HG03575 (cell line): ENCODE measurements around the gene TADA3.
"Not testable (repeated sequence)": the region's sequence is repeated elsewhere in the genome, so short reads cannot be mapped to it uniquely, and the experiment has no call there.

Experiments used
- ATAC-seq: cut with Tn5 transposase; IDR thresholded peaks from one replicate; pipeline ENCODE4 v1.9.1; 2021; ENCODE audit not compliant: unreplicated experiment, insufficient number of reproducible peaks, low FRiP score; ENCODE audit errors: extremely low read depth

The TADA3 gene

DNA sequence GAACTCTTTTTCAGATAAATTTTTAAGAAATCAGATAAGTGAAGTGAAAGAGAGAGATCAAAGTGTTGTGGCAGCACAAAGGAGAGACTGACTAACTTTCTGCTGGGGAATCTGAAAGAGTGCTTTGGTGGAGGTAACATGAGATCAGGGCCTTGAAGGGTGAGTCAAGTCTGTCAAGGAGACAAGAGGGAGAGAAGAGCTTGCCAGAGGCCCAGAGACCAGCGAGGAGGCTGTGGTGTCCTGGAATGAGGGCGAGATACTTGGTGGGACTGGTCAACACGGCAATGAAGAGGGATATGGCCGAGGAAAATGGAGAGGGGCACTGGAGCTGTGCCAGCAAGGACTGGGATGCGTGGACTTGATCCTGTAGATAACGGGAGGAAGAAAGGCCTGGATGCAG lies 4.6 kb downstream of the TADA3 start:
- ATAC-seq, result no peak

DNA sequence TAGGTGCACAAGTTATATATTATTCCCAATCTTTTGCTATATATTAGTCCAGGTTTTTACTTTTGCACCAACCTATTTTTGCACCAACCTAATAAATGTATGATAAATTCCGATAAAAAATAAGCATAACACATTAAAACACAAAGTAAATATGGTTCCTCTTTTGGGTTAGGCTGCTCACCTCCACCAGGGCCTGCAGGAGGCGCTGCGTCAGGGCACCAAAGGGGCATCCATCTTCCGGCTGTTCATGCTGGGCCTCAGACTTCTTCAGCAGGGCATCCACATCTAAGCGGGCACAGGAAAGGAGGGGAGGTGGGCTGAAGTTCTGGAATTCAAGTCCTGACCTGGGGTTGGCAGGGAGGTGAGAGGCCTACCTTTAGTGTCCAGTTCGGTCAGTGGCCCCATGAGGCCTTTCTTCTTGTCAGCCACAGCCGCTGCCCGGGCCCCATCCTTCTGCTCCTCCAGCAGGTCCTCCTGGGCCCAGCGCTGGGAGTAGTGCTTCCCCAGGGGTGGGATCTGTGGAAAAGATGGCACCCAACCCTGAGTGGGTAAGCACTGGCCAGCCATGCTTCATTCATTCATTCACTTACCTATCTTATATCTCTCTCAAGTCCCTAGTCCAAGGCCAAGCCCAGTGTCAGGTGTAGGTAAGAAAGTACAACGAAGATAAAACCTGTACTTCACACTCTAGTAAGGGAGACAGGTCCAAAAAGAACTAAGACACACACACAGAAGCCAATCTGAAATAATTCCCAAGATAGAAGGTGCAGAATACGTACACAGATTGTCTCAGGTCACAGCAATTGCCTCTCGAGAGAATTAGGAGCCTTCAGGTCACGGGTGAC lies 5.2 kb downstream of the TADA3 start:
- no peak for ATAC-seq

DNA sequence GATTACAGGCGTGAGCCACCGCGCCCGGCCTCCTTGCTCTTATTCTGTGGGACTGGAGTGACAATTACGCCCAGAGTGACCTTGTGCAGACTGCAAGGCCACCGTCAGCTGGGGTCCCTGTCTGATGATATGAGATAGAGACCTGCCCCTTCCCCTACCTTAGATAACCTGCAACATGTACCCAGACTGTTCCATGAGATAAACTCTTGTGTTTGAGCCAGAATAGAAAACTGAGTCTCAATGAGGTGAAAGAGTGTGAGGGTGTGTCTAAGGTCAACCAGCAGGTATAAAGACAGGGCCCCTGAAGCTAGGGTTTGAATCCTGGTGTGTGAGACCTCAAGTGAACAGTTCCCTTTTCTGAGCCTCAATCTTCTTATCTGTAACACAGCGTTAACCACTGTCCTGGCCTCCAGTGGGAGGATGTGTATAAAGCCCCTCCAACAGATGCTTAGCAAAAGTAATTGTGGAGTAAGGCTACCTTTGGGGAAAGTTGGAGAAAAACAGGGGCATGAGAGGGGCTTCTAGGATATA lies 6.0 kb downstream of the TADA3 start:
- ATAC-seq, result no peak

DNA sequence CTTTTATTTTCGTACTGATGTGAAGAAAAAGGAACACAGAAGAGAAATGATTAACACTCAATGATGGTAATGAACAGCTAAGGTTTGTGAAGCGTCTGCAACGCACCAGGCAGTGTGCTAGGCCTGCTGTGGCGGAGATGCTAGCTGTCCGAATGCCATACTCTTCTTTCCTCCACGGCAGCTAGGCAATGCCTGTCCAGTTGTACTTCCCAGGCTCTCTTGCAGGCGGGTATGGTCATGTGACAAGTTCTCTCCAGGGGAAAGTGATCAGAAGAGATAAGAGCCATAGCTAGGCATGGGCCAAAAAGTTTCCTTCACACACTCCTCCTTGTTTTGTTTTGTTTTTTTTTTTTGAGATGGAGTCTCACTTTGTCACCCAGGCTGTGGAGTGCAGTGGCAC lies 6.7 kb downstream of the TADA3 start:
- ATAC-seq, result no peak

DNA sequence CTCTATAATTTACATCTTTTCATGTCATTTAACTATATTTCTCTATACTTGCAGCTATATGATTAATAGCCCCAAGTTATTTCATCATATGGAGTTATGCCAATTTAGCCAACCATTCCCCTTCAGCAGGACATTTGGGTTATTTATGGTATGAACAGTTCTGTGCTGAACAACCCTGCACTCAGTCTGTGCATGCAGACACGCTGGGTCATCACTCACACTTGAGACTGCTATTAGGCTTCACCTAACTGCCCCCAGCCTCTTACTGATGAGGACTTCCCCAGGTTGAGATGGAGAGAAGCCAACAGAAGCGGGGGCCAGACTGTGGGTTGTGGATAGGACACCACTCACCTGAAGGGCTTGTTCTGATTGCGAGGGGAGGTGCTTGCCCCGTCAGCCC lies 7.3 kb downstream of the TADA3 start:
- ATAC-seq, result no peak

DNA sequence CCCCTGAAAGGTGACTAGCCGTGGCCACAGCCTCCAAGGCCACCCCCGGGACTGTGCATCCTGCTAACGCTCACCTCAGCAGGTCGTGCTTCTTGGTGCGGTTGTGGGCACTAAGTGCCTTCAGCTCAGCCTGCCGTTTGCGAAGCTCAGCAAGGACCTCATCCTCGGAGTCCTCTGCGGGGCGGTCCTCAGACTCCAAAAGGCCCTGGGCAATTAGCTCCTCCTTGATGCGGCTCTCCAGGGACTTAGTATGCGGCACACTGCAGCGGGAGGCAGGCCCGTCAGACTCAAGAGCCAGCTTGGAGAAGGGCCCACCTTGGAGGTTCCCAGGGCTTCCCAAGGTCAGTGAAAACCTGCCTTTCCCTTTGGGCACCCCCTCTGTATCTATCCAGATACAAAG lies 8.3 kb downstream of the TADA3 start:
- no peak for ATAC-seq

DNA sequence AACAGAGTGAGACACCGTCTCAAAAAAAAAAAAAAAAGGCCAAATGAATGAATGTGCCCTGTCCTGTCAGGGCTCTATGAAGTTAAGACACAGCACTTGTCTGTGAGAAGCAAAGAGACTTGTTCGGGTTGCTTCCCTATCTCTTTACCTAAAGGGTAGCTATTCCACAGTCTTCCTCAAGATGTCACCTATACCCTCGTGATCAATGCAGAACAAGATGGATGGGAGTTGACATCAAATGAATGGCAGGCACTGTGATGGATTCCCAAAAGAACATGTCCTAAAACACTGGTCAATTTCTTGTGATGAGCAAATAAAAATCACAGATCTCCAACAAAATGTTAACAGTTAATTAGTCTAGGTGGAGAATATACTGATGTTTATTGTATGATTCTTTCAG lies 9.5 kb downstream of the TADA3 start:
- no peak for ATAC-seq

DNA sequence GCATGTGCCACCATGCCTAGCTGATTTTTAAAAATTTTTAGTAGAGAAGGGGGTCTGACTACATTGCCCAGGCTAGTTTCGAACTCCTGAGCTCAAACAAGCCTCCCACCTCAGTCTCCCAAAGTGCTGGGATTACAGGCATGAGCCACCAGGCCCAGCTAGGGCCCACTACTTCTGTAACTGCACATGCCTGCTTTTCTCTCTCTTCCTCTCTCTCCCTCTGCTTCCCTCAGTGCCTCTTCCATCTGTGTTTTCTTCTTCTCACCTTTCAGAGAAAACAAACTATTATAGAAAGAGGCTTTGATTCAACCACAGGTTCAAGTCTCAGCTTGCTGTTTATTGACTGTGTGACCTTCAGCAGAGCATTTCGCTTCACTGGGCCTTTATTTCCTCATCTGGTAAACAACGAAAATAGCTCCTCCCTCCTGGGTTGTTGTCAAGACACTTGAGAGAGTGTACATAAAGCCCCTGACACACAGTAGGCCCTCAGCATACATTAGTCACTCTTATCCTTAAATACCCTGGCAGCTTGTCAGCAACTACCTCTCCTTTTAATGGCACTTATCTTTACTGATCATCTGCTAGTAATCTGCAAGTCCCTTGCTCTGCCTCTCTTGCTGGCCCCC lies 10.2 kb downstream of the TADA3 start:
- no peak for ATAC-seq

DNA sequence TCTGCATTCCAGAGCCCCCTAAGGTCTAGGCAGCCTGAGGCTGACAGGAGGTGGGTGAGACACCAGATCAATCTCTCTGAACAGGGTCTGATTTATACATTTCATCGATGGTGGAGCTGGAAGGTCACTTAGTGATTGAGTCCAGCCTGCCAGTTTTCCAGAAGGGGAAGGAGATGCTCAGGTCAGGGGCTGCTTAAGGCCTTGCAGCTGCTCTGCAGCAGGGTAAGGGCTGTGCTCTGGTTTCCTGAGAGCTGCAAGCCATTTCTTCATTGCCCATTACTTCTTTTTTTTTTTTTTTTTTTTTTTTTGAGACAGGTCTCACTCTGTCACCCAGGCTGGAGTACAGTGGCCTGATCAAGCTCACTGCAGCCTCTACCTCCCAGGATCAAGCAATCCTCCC lies 10.7 kb downstream of the TADA3 start:
- no peak for ATAC-seq

DNA sequence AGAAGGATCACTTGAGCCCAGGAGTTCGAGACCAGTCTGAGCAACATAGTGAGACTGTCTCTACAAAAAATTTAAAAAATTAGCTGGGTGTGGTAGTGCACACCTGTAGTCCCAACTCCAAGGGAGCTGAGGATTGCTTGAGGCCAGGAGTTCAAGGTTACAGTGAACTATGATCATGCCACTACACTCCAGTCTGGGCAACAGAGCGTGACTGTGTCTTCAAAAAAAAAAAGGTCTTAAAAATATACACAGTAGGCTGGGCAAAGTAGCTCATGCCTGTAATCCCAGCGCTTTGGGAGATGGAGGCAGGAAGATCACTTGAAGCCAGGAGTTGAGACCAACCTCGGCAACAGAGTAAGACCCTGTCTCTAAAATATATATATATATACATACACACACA lies 11.4 kb downstream of the TADA3 start:
- ATAC-seq, result no peak

DNA sequence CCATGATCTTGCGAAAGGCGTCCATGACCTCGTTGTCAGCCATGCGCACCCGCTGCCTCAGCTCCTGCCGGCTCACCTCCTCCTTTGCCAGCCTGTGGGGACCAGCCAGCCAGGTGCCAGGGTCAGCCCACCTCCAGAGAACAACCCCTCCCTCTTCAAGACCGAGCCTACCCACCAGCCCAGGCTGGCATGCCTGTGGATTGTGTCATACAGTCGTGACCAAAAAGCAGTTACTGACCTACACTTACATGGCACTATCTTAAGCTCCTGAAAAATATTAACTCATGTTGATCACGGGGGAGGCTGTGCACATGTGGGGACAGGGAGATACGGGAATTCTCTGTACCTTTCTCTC lies 11.8 kb downstream of the TADA3 start:
- no peak for ATAC-seq

DNA sequence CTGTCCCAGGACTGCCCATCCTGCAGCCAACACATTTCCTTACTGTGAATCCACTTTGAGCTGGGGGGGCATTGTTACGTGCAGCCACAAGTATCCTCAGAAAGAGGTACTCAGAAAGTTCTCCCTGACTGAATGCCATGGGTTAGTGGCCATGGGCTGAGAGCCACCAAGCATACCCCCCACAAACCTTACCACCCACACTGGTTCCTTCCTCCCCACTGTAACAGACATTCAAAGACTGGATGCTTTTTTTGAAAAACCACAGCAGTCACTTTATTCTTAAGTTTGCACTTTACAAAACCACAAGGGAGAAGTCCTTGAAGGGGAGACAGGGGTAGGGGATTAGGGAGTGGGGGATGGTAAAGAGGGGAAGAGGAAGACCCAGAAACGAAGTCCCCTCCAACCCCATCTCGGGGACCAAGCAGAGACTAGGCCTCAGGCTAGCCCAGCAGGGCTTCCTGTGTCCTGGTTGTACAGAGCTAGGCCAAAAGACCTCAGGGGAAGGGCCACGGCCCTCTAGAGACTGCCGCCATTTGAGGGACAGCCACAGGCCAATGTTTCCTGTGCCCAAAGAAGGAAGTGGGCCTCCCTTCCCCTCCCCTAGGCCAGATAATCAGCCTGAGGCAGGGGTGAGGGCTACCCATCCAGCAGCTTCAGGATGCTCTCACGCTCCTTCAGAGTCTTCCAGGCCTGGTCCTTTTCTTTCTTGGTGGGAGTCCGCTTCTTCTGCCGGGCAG lies 12.4 kb downstream of the TADA3 start:
- ATAC-seq, result no peak

DNA sequence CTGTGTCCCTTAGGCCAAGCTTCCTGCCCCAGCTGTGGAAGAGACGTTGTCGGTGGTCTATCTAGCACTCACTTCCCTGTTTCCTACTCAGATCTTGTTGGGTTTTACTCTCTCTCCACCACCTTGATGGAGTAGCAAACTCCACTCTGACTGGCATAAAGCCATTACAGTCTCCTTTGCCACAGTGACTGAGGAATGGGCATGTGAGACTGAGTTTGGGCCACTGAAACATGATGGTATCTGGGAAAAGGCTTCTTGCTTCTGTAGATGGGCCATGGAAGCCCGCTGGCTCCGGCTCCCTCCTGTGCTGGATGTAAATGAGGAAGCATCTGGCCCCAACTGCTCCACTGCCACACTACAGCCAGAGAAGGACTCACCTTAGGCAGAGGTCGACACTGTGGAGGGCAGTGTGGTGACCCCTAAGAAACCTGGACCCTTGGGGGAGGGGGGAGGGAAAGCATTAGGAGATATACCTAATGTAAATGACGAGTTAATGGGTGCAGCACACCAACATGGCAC lies 13.1 kb downstream of the TADA3 start:
- no peak for ATAC-seq

DNA sequence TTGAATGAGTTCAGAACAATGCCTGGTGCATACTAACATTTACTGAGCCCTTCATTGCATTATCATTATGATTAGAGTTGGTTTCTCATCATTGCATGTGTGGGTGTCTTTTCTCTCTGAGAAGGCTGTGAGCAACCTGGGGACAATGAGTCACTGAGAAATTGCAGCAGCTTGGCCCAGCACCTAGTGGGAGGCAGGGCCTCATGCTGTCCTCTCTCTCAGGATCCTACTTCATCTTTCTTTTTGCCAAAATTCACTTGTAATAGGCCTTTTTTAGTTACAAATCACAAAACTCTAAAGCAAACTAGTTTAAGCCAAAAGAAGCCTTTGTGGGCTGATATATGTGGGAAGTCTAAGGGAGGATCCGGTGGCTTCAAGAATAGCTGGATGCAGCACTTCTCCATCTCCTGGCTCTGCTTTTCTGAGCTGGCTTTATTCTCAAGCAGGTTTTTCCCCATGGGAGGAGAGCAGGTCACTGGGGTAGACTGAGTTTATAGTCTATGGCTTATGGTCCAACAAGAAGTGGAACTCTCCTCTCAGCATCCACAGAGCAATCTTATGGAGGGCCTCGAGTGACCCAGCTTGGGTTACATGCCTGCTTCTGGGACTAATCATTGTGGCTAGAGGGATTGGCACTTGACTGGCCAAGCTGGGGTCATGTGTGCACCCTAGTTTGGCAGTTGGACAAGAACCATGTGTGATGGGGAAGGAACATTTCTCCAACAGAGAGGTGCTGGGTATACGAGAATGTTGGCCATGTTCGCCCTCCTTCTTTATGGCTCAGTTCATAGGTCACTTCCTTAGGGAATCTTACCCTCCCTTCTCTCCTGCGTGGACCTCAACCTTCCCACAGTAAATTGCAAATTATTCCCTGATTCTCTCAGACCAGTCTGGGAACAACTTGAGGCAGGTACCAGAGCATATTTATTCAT lies 13.9 kb downstream of the TADA3 start:
- ATAC-seq, result no peak

DNA sequence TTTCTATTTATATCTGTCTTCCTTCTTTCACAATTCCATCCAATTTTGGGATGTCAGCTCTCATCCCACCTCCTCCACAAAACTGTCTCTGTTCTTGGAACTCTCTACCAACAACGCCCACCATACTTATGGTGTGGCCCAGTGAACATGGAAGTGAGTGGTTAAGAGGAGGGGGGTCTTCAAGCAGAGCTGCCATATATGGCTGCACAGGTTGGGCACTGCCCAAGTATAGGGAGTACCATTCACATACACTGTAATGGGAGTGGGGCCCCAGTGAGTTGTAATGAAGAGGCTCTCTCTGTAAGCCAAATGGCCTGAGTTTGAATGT lies 14.6 kb downstream of the TADA3 start:
- no peak for ATAC-seq

DNA sequence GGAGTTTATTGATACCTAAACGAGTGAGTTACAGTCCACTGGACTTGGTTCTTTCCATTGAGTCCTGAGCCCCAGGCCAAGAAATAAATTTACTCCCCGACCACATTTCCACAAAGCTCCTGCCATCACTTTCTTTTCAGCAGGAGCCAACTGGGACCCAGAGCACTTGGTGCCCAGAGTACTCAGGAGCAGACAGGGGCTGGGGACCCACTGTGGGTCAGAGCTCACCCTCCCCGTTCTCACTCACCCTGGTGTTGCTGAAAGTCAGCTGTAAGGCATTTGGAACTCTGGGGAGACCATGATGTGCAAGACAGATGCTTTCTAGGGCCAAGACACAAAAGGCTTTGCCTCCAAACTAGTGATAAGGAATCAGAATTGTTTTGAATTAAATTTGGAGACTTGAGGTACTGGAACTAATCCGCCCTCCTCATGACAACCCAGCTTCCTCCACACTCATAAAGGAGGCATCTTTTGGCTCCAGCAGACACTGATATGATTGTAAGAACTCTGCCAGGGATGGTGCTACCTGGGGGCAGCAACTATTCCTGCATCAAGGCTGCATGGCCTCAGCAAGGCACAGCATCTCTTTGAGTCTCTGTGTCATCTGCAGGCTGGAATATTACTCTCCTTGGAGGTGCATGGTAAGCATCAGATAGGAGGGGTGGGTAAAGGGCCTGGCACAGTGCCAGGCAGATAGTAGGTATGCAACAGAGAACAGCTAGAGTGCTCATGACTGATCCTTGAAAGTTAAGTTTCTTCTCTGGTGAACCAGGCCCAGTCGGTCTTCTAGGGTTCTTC lies 15.2 kb downstream of the TADA3 start:
- ATAC-seq, result no peak

DNA sequence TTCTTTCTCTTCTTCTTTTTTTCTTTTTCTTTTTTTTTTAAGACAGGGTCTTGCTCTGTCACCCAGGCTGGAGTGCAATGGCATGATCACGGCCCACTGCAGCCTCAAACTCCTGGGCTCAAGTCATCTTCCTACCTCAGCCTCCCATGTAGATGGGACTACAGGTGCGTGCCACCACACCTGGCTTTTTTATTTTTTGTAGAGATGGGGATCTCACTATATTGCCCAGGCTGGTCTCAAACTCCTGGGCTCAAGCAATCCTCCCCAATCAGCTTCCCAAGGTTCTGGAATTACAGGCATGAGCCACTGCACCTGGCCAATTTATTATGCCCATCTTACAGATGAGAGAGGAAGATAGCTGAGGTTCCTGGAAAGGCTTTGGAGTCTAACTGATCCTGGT lies 21.3 kb downstream of the TADA3 start:
- not testable (repeated sequence) for ATAC-seq

DNA sequence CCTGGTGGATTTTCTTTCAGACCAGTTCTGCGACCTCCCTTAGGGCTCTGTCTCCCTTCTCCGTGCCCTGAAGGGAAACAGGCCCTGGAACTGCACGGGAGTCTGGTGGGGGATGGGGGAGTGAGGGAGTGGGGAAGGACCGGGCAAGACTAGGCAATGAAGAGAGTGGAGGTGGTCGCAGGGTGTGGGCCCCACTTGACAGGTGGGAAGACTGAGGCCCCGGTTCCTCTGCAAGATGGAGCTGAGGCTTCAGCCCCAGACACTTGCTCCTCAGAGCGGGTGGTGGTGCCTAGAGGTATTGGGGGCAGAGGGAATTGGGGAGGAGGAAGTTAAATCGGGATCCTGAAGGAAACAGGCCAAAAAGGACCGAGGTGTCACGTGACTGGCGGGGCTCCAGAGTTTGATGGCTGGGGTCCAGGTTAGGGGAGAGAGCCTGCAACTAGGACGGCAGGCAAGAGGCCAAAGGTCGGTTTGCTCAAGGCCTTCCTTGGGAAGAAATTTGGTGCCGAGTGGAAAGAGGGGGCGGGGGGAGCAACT lies 21.9 kb downstream of the TADA3 start:
- ATAC-seq, result no peak
